Measurements from ENCODE around the gene CDHR1. TPM values are rescaled to one million over a fixed set of nuclear protein-coding genes. Genes with fewer than 3 reads are reported as not detected.

CDHR1 gene
- polyA plus RNA-seq, 1 of the 3 experiments (the other 2 are of a cell fraction), result 0.02 TPM

DNA sequence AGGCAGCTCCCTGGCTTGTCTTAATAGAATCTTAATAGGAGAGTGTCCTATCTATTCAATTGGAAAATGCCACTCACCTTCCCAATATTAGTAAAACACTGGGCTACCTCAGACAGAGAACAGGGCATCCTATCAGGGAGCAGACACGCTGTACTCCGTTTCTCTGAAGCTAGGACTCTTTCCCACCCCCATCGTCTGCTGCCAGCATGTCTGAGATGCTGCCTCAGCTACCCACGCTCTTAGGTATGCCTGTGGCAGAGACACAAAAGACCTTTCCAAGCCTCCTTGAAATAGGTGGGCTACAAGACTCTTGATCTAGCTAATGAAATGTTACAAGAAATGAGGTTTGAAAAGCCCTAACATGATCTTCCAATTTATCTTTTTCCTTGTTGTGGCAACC, 33.5 kb downstream of the CDHR1 start:
- Histone ChIP-seq H3K9ac (no peak overlapping the region), H3K27me3 (ENCODE audit: insufficient read depth) (no peaks in the 10 kb centered on the region), H4K20me1 (ENCODE audit: insufficient read depth) (no peaks in the 10 kb centered on the region), H3K9me2 (no peaks in the 10 kb centered on the region), H3K9me3 (no peaks in the 10 kb centered on the region), H2AFZ (ENCODE audit: low read depth) (no peak overlapping the region), H3K4me2 (no peak overlapping the region), H3F3A (replicated peaks; ENCODE audit: insufficient read depth) (no peaks in the 10 kb centered on the region), H3K36me3 (replicated peaks in 1 of 2; ENCODE audit: control insufficient read depth in 1 of 2, insufficient read depth in 2 of 2, low read length in 1 of 2) (no peaks in the 10 kb centered on the region), H3K79me2 (ENCODE audit: insufficient read depth) (no peaks in the 10 kb centered on the region), H3K4me1 (ENCODE audit: control insufficient read depth in 1 of 2, insufficient read depth in 2 of 2, low read depth in 1 of 2, low read length in 1 of 2) (no peaks in the 10 kb centered on the region; a peak in 1 of 4 replicates), H3K27ac (ENCODE audit: low read depth in 2 of 2, low read length in 1 of 2) (no peak overlapping the region), H3K4me3 (ENCODE audit: low read depth in 2 of 2, low read length in 1 of 2) (no peak overlapping the region)
- ChIA-PET POLR2A (no interaction called here), CTCF (interaction anchor here (1.2 to 1.6 kb wide), 2 partner anchors 23 to 79 kb away, joined by 4 read pairs; no protein-coding TSS in a partner anchor)
- 5% methylated on average over 2 of the region's 4 CpGs for WGBS (ENCODE audit: low lambda C conversion rate)
- no peak for DNase-seq
- TF ChIP-seq RXRA (IDR thresholded peaks at IDR 0.05; ENCODE audit: borderline replicate concordance, low read depth) (no peak), CHD2 (IDR thresholded peaks at IDR 0.05; ENCODE audit: low read length, partially characterized antibody) (no peak)

DNA sequence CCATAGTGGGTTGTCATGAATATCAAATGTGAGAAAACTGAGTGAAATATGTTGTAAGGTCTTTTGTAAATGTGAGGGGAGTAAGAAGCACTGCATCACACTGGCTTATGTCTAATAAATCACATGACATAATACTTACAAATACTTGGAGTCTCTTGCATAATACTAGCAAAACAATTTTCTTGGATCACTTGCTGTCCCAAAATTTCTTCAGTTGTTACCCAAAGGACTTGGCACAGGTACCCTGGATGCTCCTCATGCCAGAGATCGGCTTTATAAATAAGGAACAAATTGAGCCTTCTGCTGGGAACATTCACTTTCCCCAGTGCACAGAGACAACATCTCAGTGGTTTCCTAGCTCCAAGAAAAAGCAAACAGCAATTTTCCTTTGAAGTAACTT, 36.0 kb downstream of the CDHR1 start:
- no peaks in the 10 kb centered on the region for H3K36me3 ChIP-seq (replicated peaks in 1 of 2; ENCODE audit: control insufficient read depth in 1 of 2, insufficient read depth in 2 of 2, low read length in 1 of 2)
- H3K27me3 ChIP-seq (ENCODE audit: insufficient read depth), result no peaks in the 10 kb centered on the region
- no peak overlapping the region for H3K4me2 ChIP-seq
- POLR2A ChIA-PET, result no interaction called here
- no peak overlapping the region for H3K27ac ChIP-seq (ENCODE audit: low read depth in 2 of 2, low read length in 1 of 2)
- no peak overlapping the region for H3K9ac ChIP-seq
- WGBS (ENCODE audit: low lambda C conversion rate), result 10% methylated on average over 1 of the region's 1 CpG
- H3K79me2 ChIP-seq (ENCODE audit: insufficient read depth), result no peaks in the 10 kb centered on the region
- no peaks in the 10 kb centered on the region for H3K9me3 ChIP-seq
- no peaks in the 10 kb centered on the region for H4K20me1 ChIP-seq (ENCODE audit: insufficient read depth)
- no peak for DNase-seq
- H3F3A ChIP-seq (replicated peaks; ENCODE audit: insufficient read depth), result no peaks in the 10 kb centered on the region
- no peak overlapping the region for H2AFZ ChIP-seq (ENCODE audit: low read depth)
- no peaks in the 10 kb centered on the region; a peak in 1 of 4 replicates for H3K4me1 ChIP-seq (ENCODE audit: control insufficient read depth in 1 of 2, insufficient read depth in 2 of 2, low read depth in 1 of 2, low read length in 1 of 2)
- CTCF ChIA-PET, result no interaction called here
- H3K4me3 ChIP-seq (ENCODE audit: low read depth in 2 of 2, low read length in 1 of 2), result no peak overlapping the region
- H3K9me2 ChIP-seq, result no peaks in the 10 kb centered on the region
- no peak for TF ChIP-seq FOXM1 (IDR thresholded peaks at IDR 0.05; ENCODE audit: low read depth)
- TF ChIP-seq GABPA (IDR thresholded peaks at IDR 0.05; ENCODE audit: low read depth), result no peak
- no peak for TF ChIP-seq NRF1 (IDR thresholded peaks at IDR 0.05; ENCODE audit: low read depth, low read length)
- no peak for TF ChIP-seq POLR2AphosphoS5 (IDR thresholded peaks at IDR 0.05; ENCODE audit: low read depth, low read length)
- TF ChIP-seq, protein P1, sequence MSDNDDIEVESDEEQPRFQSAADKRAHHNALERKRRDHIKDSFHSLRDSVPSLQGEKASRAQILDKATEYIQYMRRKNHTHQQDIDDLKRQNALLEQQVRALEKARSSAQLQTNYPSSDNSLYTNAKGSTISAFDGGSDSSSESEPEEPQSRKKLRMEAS (IDR thresholded peaks at IDR 0.05; ENCODE audit: low read depth), result no peak
- TF ChIP-seq NFIC (IDR thresholded peaks at IDR 0.05; ENCODE audit: borderline replicate concordance), result no peak
- TF ChIP-seq RFX5 (IDR thresholded peaks at IDR 0.05; ENCODE audit: low read length), result no peak
- TF ChIP-seq TAF1 (IDR thresholded peaks at IDR 0.05; ENCODE audit: borderline replicate concordance, low read depth, low read length), result no peak
- TF ChIP-seq, protein P2, sequence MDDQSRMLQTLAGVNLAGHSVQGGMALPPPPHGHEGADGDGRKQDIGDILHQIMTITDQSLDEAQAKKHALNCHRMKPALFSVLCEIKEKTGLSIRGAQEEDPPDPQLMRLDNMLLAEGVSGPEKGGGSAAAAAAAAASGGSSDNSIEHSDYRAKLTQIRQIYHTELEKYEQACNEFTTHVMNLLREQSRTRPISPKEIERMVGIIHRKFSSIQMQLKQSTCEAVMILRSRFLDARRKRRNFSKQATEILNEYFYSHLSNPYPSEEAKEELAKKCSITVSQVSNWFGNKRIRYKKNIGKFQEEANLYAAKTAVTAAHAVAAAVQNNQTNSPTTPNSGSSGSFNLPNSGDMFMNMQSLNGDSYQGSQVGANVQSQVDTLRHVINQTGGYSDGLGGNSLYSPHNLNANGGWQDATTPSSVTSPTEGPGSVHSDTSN (IDR thresholded peaks at IDR 0.05), result no peak
- no peak for TF ChIP-seq TEAD4 (IDR thresholded peaks at IDR 0.05; ENCODE audit: borderline replicate concordance, insufficient read depth)
- TF ChIP-seq RAD21 (IDR thresholded peaks at IDR 0.05; ENCODE audit: low read length), result no peak
- TF ChIP-seq MEF2A (IDR thresholded peaks at IDR 0.05; ENCODE audit: borderline replicate concordance, low read depth), result no peak
- TF ChIP-seq EP300 (IDR thresholded peaks at IDR 0.05; ENCODE audit: borderline replicate concordance in 1 of 2, low read depth in 1 of 2, low read length in 1 of 2), result no peak
- TF ChIP-seq TCF12 (IDR thresholded peaks at IDR 0.05), result no peak
- no peak for TF ChIP-seq FOSL2 (IDR thresholded peaks at IDR 0.05; ENCODE audit: borderline replicate concordance, low read depth)
- TF ChIP-seq, protein P3, sequence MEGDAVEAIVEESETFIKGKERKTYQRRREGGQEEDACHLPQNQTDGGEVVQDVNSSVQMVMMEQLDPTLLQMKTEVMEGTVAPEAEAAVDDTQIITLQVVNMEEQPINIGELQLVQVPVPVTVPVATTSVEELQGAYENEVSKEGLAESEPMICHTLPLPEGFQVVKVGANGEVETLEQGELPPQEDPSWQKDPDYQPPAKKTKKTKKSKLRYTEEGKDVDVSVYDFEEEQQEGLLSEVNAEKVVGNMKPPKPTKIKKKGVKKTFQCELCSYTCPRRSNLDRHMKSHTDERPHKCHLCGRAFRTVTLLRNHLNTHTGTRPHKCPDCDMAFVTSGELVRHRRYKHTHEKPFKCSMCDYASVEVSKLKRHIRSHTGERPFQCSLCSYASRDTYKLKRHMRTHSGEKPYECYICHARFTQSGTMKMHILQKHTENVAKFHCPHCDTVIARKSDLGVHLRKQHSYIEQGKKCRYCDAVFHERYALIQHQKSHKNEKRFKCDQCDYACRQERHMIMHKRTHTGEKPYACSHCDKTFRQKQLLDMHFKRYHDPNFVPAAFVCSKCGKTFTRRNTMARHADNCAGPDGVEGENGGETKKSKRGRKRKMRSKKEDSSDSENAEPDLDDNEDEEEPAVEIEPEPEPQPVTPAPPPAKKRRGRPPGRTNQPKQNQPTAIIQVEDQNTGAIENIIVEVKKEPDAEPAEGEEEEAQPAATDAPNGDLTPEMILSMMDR (IDR thresholded peaks at IDR 0.05), result no peak
- no peak for TF ChIP-seq RCOR1 (IDR thresholded peaks at IDR 0.05; ENCODE audit: low read length)
- TF ChIP-seq RXRA (IDR thresholded peaks at IDR 0.05; ENCODE audit: borderline replicate concordance, low read depth), result no peak
- no peak for TF ChIP-seq YY1 (IDR thresholded peaks at IDR 0.05; ENCODE audit: low read depth)
- TF ChIP-seq, protein P4, sequence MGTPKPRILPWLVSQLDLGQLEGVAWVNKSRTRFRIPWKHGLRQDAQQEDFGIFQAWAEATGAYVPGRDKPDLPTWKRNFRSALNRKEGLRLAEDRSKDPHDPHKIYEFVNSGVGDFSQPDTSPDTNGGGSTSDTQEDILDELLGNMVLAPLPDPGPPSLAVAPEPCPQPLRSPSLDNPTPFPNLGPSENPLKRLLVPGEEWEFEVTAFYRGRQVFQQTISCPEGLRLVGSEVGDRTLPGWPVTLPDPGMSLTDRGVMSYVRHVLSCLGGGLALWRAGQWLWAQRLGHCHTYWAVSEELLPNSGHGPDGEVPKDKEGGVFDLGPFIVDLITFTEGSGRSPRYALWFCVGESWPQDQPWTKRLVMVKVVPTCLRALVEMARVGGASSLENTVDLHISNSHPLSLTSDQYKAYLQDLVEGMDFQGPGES (IDR thresholded peaks at IDR 0.05; ENCODE audit: low read depth, low read length), result no peak

Measured in SK-N-SH (cell line).